ENCODE measurements around the gene RBBP8NL.
A peak's percentile ranks its signal among the peaks of the same experiment; 100 is the strongest.

The RBBP8NL gene

GRCh38 chr20:62406635-62407176 lies 20.6 kb downstream of the RBBP8NL start:
- TF ChIP-seq POLR2A (IDR thresholded peaks at IDR 0.05; ENCODE audit: low read length), result no peak
- TF ChIP-seq GATA1 (IDR thresholded peaks at IDR 0.05; ENCODE audit: low read depth, low read length), result no peak
- DNase-seq, result peak; percentile 30 to 48

GRCh38 chr20:62405981-62406513 lies 21.3 kb downstream of the RBBP8NL start:
- TF ChIP-seq GATA1 (IDR thresholded peaks at IDR 0.05; ENCODE audit: low read depth, low read length), result no peak
- DNase-seq, result peak in 1 of 2 experiments; percentile 37

- peak; percentile 43 to 56 for DNase-seq
- TF ChIP-seq POLR2A (IDR thresholded peaks at IDR 0.05; ENCODE audit: low read length) (no peak), GATA1 (IDR thresholded peaks at IDR 0.05; ENCODE audit: low read depth, low read length) (no peak)
Observed at GRCh38 chr20:62405108-62405980, 22.0 kb downstream of the RBBP8NL start.

- TF ChIP-seq POLR2A (IDR thresholded peaks at IDR 0.05; ENCODE audit: low read length), result no peak
- no peak for TF ChIP-seq GATA1 (IDR thresholded peaks at IDR 0.05; ENCODE audit: low read depth, low read length)
- no peak for DNase-seq
Observed at GRCh38 chr20:62404761-62405107, 22.6 kb downstream of the RBBP8NL start.

- no peak for TF ChIP-seq POLR2A (IDR thresholded peaks at IDR 0.05; ENCODE audit: low read length)
- no peak for TF ChIP-seq GATA1 (IDR thresholded peaks at IDR 0.05; ENCODE audit: low read depth, low read length)
- DNase-seq, result no peak
Observed at GRCh38 chr20:62404112-62404665, 23.1 kb downstream of the RBBP8NL start.

GRCh38 chr20:62403331-62403730 lies 24.0 kb downstream of the RBBP8NL start:
- no peak for DNase-seq

GRCh38 chr20:62402456-62403150 lies 24.7 kb downstream of the RBBP8NL start:
- DNase-seq, result no peak
- no peak for TF ChIP-seq POLR2A (IDR thresholded peaks at IDR 0.05; ENCODE audit: low read length)
- no peak for TF ChIP-seq GATA1 (IDR thresholded peaks at IDR 0.05; ENCODE audit: low read depth, low read length)

More at GRCh38 chr20:62403331-62403730, 24.0 kb downstream of the RBBP8NL start:
- no peak for TF ChIP-seq GATA1 (IDR thresholded peaks at IDR 0.05; ENCODE audit: low read depth, low read length)
- TF ChIP-seq POLR2A (IDR thresholded peaks at IDR 0.05; ENCODE audit: low read length), result no peak

GRCh38 chr20:62401331-62401779 lies 26.0 kb downstream of the RBBP8NL start:
- no peak for TF ChIP-seq GATA1 (IDR thresholded peaks at IDR 0.05; ENCODE audit: low read depth, low read length)
- TF ChIP-seq POLR2A (IDR thresholded peaks at IDR 0.05; ENCODE audit: low read length), result no peak

GRCh38 chr20:62400541-62400940 lies 26.8 kb downstream of the RBBP8NL start:
- TF ChIP-seq POLR2A (IDR thresholded peaks at IDR 0.05; ENCODE audit: low read length) (no peak), GATA1 (IDR thresholded peaks at IDR 0.05; ENCODE audit: low read depth, low read length) (no peak)
- DNase-seq, result no peak

More at GRCh38 chr20:62401331-62401779, 26.0 kb downstream of the RBBP8NL start:
- DNase-seq, result peak; percentile 35 to 37

GRCh38 chr20:62400021-62400420 lies 27.3 kb downstream of the RBBP8NL start:
- no peak for TF ChIP-seq POLR2A (IDR thresholded peaks at IDR 0.05; ENCODE audit: low read length)
- TF ChIP-seq GATA1 (IDR thresholded peaks at IDR 0.05; ENCODE audit: low read depth, low read length), result no peak

GRCh38 chr20:62398120-62398821 lies 29.1 kb downstream of the RBBP8NL start:
- TF ChIP-seq POLR2A (IDR thresholded peaks at IDR 0.05; ENCODE audit: low read length), result no peak
- no peak for DNase-seq

More at GRCh38 chr20:62400021-62400420, 27.3 kb downstream of the RBBP8NL start:
- no peak for DNase-seq

GRCh38 chr20:62396367-62397239 lies 30.7 kb downstream of the RBBP8NL start:
- no peak for TF ChIP-seq GATA1 (IDR thresholded peaks at IDR 0.05; ENCODE audit: low read depth, low read length)
- TF ChIP-seq POLR2A (IDR thresholded peaks at IDR 0.05; ENCODE audit: low read length), result no peak
- no peak for DNase-seq
